H1 (cell line): ENCODE measurements around the gene SIRT3. TPM values are rescaled to one million over a fixed set of nuclear protein-coding genes. Genes with fewer than 3 reads are reported as not detected.

ENCODE experiments used
- BCL11A ChIP-seq, 2 experiments: IDR thresholded peaks; one replicate each; pipeline ENCODE4 v1.6.1; 2011; ENCODE audit warnings: low read depth in 2 of 2, low read length in 2 of 2, mild to moderate bottlenecking in 2 of 2
- BRCA1 ChIP-seq: IDR thresholded peaks from 2 replicates; pipeline ENCODE4 v1.6.1; 2012; ENCODE audit warnings: low read depth, low read length, improper control_type of control experiment
- EZH2 ChIP-seq: fragments of 200-600 bp; sonication (generic); IDR thresholded peaks from 2 replicates; pipeline ENCODE4 v1.7.1; 2012; ENCODE audit warnings: low read depth, mild to moderate bottlenecking, moderate library complexity, low read length, inconsistent platforms; ENCODE audit not compliant: severe bottlenecking
- NANOG ChIP-seq: IDR thresholded peaks from 2 replicates; pipeline ENCODE4 v1.6.1; 2011; ENCODE audit warnings: low read length, low read depth, mild to moderate bottlenecking, inconsistent platforms; ENCODE audit not compliant: insufficient read depth, poor library complexity, severe bottlenecking
- YY1 ChIP-seq: IDR thresholded peaks from 2 replicates; pipeline ENCODE4 v1.6.1; 2011; ENCODE audit warnings: low read depth, mild to moderate bottlenecking, low read length
- polyA plus RNA-seq, 7 experiments: library from polyadenylated mRNA; depleted of rRNA in 3 of 7; stranded (reverse) in 5 of 7; unstranded in 2 of 7; fragments of >200 nt in 5 of 7; fragments of 200-250 nt in 2 of 7; gene quantifications; 1 replicate in 5 of 7; 2 replicates in 1 of 7; 4 replicates in 1 of 7; pipeline versions ENCODE4 v1.2.1 to v1.2.3, GENCODE V29; 2011 to 2013; ENCODE audit warnings: missing spikeins in 2 of 7, mixed read lengths in 2 of 7
- total RNA-seq: library from RNA; stranded (reverse); fragmentation: NEBNext Ultra II Directional; extraction: Animal tissue kit (Norgen Biotek cat#: 25700); gene quantifications from 2 replicates; pipeline ENCODE4 v1.2.1, GENCODE V29; 2021
- TF ChIP-seq, protein P1 (sequence below): IDR thresholded peaks from 2 replicates; pipeline ENCODE4 v1.6.1; 2011; ENCODE audit warnings: low read length, improper control_type of control experiment

SIRT3 gene
- total and polyA plus RNA-seq, 2 of the 8 experiments (the other 6 are each of a cell fraction or from before 2014, with no cell fraction given) = 14.3 to 21.6 TPM

DNA sequence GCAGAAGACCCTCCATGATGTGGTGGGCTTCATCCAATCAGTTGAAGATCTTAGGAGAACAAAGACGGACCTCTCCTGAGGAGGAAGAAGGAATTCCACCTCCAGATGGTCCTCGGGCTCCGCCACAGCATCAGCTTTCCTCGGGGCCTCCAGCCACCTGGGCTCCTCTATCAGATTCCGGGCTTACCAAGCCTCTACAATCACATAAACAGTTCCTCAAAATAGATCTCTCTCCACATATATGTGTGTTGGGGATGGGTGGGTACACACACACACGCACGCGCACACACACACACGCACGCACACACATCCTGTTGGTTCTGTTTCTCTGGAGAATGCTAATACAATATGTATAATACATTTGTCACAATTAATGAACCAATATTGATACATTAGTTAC, 23.3 kb upstream of the SIRT3 start (continued):
- TF ChIP-seq, protein P1, sequence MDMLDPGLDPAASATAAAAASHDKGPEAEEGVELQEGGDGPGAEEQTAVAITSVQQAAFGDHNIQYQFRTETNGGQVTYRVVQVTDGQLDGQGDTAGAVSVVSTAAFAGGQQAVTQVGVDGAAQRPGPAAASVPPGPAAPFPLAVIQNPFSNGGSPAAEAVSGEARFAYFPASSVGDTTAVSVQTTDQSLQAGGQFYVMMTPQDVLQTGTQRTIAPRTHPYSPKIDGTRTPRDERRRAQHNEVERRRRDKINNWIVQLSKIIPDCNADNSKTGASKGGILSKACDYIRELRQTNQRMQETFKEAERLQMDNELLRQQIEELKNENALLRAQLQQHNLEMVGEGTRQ = no peak
- TF ChIP-seq BCL11A (IDR thresholded peaks at IDR 0.05; ENCODE audit: low read depth in 2 of 2, low read length in 2 of 2) (no peak), BRCA1 (no peak), YY1 (no peak), EZH2 (no peak), NANOG (no peak)
